Esophagus squamous epithelium (tissue), 5 donors: ENCODE measurements around the gene CTPS2. TPM values are rescaled to one million over a fixed set of nuclear protein-coding genes. Genes with fewer than 3 reads are reported as not detected.

Experiments used
- DNase-seq: peaks from one replicate; lab custom pipeline; 2025; lab: John Stamatoyannopoulos, UW
- H3K27ac ChIP-seq, 4 donors: fragments of 200-600 bp; sonication (generic); one replicate each; pipeline ENCODE4 v1.5.1; 2016 to 2019; ENCODE audit warnings: mild to moderate bottlenecking in 1 of 4
- H3K27me3 ChIP-seq, 4 donors: fragments of 200-600 bp; sonication (generic); 1 replicate in 3 of 4; 2 replicates in 1 of 4; pipeline versions ENCODE4 v1.5.1 to v1.6.0; 2017 to 2021; ENCODE audit warnings: antibody characterized with exemption in 1 of 4
- H3K36me3 ChIP-seq, 3 donors: fragments of 200-600 bp; sonication (generic); one replicate each; pipeline ENCODE4 v1.5.1; 2016 to 2019
- H3K4me1 ChIP-seq, 3 donors: fragments of 200-600 bp; sonication (generic); one replicate each; pipeline ENCODE4 v1.5.1; 2017 to 2019
- H3K4me3 ChIP-seq, 4 donors: fragments of 200-600 bp; sonication (generic); 1 replicate in 3 of 4; 2 replicates in 1 of 4; pipeline ENCODE4 v1.5.1; 2016 to 2019; ENCODE audit warnings: mild to moderate bottlenecking in 2 of 4, moderate library complexity in 1 of 4
- H3K9me3 ChIP-seq, 3 donors: fragments of 200-600 bp; sonication (generic); one replicate each; pipeline ENCODE4 v1.5.1; 2016 to 2019
- POLR2A ChIP-seq, 4 donors: fragments of 450-650 bp; IDR thresholded peaks; one replicate each; pipeline ENCODE4 v1.6.1; 2017; ENCODE audit warnings: antibody characterized with exemption in 4 of 4, mild to moderate bottlenecking in 4 of 4, moderate library complexity in 3 of 4
- WGBS, 2 donors: methylation state at CpG; one replicate each; pipeline ENCODE4 v1.1.5; 2018; 5-methylcytosine and 5-hydroxymethylcytosine counted together
- intact Hi-C: fragments of 100-400 bp; cut with DNase I; formaldehyde crosslinking; loops from one replicate; pipeline ENCODE4 v1.15.0; 2022
- total RNA-seq, 4 donors: library from RNA; depleted of rRNA; stranded (reverse); fragments of >200 nt; gene quantifications; one replicate each; pipeline ENCODE4 v1.1.0, GENCODE V29; 2016
- TF ChIP-seq, protein P1 (sequence below), 6 experiments: fragments of 450-650 bp in 4 of 6; fragments of 200-600 bp in 2 of 6; sonication (generic) in 2 of 6; IDR thresholded peaks; one replicate each; pipeline ENCODE4 v1.5.1; 2016 to 2019; ENCODE audit warnings: antibody characterized with exemption in 6 of 6, mild to moderate bottlenecking in 4 of 6, moderate library complexity in 4 of 6
- donor health status: DM: yes; HTN: yes; CAD: no.

Gene CTPS2
- total RNA-seq, 4 donors from 2014 or later = 4.1 to 9.7 (median 6.3) TPM

DNA sequence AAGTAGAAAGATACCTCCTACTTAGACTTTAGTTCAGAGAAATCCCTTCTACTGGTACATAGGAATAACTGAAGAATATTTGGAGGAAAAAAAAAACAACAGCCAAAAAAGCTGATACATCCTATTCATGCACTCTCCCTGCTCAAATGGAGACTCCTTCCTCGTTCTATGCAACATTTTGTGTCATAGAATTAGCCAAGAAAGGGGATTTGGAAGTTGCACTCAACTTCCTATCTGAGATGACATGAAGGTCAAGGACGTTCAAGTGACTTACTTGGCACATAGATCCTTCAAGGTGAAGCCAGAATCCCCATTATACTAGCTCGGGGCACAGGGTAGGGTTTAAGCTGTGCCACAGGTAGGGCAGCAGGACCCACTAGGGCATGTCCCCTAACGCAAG is 118.7 kb downstream of the CTPS2 start:
- no peak for TF ChIP-seq POLR2A (IDR thresholded peaks at IDR 0.05)
- TF ChIP-seq, protein P1, sequence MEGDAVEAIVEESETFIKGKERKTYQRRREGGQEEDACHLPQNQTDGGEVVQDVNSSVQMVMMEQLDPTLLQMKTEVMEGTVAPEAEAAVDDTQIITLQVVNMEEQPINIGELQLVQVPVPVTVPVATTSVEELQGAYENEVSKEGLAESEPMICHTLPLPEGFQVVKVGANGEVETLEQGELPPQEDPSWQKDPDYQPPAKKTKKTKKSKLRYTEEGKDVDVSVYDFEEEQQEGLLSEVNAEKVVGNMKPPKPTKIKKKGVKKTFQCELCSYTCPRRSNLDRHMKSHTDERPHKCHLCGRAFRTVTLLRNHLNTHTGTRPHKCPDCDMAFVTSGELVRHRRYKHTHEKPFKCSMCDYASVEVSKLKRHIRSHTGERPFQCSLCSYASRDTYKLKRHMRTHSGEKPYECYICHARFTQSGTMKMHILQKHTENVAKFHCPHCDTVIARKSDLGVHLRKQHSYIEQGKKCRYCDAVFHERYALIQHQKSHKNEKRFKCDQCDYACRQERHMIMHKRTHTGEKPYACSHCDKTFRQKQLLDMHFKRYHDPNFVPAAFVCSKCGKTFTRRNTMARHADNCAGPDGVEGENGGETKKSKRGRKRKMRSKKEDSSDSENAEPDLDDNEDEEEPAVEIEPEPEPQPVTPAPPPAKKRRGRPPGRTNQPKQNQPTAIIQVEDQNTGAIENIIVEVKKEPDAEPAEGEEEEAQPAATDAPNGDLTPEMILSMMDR (IDR thresholded peaks at IDR 0.05) = no peak
- H3K36me3 ChIP-seq = no peaks in the 10 kb centered on the region
- peaks cover 0 to 20% (median 0%) of the 10 kb centered on the region in 3 donors for H3K4me1 ChIP-seq
- no peaks in the 10 kb centered on the region for H3K27me3 ChIP-seq
- intact Hi-C loops = no loop called here
- H3K4me3 ChIP-seq = no peak overlapping the region
- H3K9me3 ChIP-seq = no peaks in the 10 kb centered on the region
- no peak for DNase-seq
- no peak overlapping the region for H3K27ac ChIP-seq
- WGBS, 2 donors = 63 to 65% methylated on average over 4 of the region's 4 CpGs

DNA sequence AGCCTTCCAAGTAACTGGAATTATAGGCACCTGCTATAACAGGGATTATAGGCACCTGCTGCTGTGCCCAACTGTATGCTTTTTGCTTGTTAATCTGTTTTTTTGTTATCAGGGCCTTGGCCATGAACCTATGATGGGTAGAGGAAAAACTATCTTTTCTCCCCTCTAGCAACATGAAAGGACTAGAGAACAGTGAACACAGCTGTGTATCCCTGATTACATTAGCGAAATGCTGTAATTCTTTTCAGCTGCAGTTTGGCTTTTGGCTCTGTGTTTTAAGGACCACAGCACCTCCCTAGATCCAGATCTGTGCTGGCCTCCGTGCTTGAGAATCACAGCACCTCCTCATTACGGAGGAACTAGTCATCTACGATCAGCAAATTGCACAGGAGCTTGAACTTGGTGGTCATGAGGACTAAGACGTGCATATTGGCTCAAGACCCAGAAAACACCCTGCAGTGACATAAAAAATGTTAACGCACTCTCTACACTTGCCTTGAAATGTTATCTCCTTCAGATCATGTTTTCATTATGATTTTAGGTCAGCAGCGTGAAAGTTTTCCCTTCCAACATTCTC is 120.2 kb downstream of the CTPS2 start:
- no peak for DNase-seq
- TF ChIP-seq POLR2A (IDR thresholded peaks at IDR 0.05) = no peak
- TF ChIP-seq, protein P1 (IDR thresholded peaks at IDR 0.05) = no peak
- H3K9me3 ChIP-seq = no peaks in the 10 kb centered on the region
- H3K36me3 ChIP-seq = no peaks in the 10 kb centered on the region
- no peak overlapping the region for H3K4me3 ChIP-seq
- H3K27ac ChIP-seq = no peak overlapping the region
- 86 to 91% methylated on average over 4 to 7 of the region's 7 CpGs for WGBS, 2 donors
- intact Hi-C loops = no loop called here
- H3K4me1 ChIP-seq = peaks cover 0 to 20% (median 0%) of the 10 kb centered on the region in 3 donors
- H3K27me3 ChIP-seq = no peaks in the 10 kb centered on the region

DNA sequence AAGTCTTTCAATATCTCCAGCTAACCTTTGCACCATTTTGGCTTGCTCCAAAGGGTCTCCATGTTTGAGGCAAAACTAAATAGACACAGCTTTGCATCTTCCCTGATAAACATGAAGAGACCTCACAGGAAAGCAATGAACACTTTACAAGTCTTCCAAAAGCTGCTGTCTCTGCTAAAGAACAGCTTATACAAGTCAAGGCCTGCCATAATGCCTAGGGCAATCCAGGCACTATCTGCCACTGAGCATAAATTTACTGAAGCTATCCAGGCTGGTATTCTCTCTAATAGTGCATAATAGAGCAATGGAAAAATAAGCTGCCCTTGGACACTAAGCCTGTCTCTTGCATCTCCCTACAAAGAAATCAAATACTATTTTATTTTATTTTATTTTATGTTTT is 122.6 kb downstream of the CTPS2 start:
- peak overlapping the region in 1 of 4 donors; percentile 21 for H3K27ac ChIP-seq
- no peaks in the 10 kb centered on the region for H3K9me3 ChIP-seq
- DNase-seq = no peak
- H3K36me3 ChIP-seq = no peaks in the 10 kb centered on the region
- no peak for TF ChIP-seq POLR2A (IDR thresholded peaks at IDR 0.05)
- TF ChIP-seq, protein P1 (IDR thresholded peaks at IDR 0.05) = no peak
- no peak overlapping the region for H3K4me3 ChIP-seq
- no peaks in the 10 kb centered on the region for H3K27me3 ChIP-seq
- intact Hi-C loops = no loop called here
- peaks cover 0 to 20% (median 0%) of the 10 kb centered on the region in 3 donors for H3K4me1 ChIP-seq

DNA sequence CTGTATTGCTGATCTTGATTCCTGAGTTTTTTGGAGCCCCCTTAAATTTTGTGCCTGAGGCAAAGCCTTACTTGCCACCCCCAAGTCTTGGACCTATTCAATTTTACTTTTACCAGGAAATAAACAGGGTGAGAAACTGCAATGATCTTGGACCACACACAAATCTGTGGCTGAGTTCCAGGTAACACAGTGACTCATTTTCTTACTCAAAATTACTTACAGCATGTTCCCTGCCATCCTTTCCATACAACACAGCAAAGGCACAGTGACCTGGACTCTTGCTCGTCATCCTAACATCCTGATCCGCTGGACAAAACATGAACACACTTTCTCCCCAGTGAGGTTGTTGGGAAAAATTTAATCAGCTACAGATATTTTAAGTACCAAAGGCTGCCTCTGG is 123.3 kb downstream of the CTPS2 start:
- 37 to 65% methylated on average over 2 of the region's 2 CpGs for WGBS, 2 donors
- H3K36me3 ChIP-seq = no peaks in the 10 kb centered on the region
- intact Hi-C loops = no loop called here
- DNase-seq = no peak
- no peaks in the 10 kb centered on the region for H3K27me3 ChIP-seq
- TF ChIP-seq, protein P1 (IDR thresholded peaks at IDR 0.05) = no peak
- TF ChIP-seq POLR2A (IDR thresholded peaks at IDR 0.05) = no peak
- H3K4me1 ChIP-seq = peaks cover 0 to 20% (median 0%) of the 10 kb centered on the region in 3 donors
- no peak overlapping the region for H3K27ac ChIP-seq
- H3K9me3 ChIP-seq = no peaks in the 10 kb centered on the region
- no peak overlapping the region for H3K4me3 ChIP-seq

DNA sequence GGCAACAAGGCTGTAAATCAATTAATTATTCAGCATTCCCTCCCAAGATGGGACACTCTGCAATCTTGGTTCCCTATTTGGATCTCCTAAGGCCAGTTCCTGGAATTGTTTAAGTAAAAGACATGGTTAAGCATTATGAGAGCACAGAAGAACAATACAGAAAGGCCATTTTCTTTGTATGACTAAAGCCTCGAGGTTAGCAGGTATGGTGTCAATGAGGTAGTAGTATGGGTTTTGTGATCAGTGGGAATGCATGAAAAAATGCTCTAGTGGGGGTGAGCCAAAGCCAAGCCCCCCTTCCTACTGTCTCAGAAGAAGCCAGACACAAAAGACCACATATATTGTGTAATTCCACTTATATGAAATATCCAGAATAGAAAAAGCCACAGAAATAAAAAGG is 124.2 kb downstream of the CTPS2 start:
- H3K36me3 ChIP-seq = no peaks in the 10 kb centered on the region
- TF ChIP-seq, protein P1 (IDR thresholded peaks at IDR 0.05) = no peak
- no peak for TF ChIP-seq POLR2A (IDR thresholded peaks at IDR 0.05)
- H3K4me1 ChIP-seq = peaks cover 0 to 20% (median 0%) of the 10 kb centered on the region in 3 donors
- H3K9me3 ChIP-seq = no peaks in the 10 kb centered on the region
- 67% methylated on average over 1 of the region's 1 CpG; no CpG with 5 or more reads in 1 of the 2 donors for WGBS, 2 donors
- H3K27me3 ChIP-seq = no peaks in the 10 kb centered on the region
- no peak overlapping the region for H3K27ac ChIP-seq
- intact Hi-C loops = no loop called here
- no peak overlapping the region for H3K4me3 ChIP-seq
- no peak for DNase-seq
